ENCODE data around the gene CCDC116.

CCDC116 gene, protein sequence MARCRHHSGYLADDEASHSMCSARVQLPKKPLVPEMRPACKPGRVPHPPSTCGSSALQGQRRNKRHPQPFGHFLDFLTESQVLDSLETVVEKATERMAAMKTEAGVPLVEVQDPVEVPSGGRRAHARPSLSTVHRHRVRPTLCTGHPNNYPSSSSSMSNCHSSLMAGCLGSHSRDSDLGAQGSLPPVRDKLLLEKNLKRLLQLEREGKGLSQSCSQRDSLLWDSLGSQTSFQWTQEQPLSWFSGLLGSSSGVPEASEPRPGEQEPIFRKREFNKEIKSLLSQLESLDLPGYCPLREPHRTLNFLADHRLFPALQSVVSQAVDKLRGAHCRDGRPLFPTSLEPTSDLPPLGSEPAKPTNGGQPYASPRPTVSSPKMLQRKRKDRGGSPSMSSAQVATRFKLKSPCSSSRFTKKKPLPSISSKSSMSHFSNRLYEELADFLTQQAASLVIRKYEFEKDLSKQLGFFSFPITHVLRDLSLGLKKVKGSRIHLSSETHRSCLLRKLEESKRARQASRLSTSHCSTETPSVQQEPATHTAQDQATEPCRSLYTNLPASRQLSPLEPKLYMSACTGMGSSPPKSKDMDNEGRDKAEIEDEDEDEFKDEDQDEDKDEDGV

GRCh38 chr22:21632237-21632895 lies at the start of gene CCDC116:
Gene CCDC116, plus strand, starts transcription at chr22:21632760. Its CDS starts 422 bp downstream, at chr22:21633182.
- no peak for TF ChIP-seq CTCF (IDR thresholded peaks at IDR 0.05; ENCODE audit: extremely low read depth, missing control alignments)
- no peak for DNase-seq (ENCODE audit: low spot score)

DNA sequence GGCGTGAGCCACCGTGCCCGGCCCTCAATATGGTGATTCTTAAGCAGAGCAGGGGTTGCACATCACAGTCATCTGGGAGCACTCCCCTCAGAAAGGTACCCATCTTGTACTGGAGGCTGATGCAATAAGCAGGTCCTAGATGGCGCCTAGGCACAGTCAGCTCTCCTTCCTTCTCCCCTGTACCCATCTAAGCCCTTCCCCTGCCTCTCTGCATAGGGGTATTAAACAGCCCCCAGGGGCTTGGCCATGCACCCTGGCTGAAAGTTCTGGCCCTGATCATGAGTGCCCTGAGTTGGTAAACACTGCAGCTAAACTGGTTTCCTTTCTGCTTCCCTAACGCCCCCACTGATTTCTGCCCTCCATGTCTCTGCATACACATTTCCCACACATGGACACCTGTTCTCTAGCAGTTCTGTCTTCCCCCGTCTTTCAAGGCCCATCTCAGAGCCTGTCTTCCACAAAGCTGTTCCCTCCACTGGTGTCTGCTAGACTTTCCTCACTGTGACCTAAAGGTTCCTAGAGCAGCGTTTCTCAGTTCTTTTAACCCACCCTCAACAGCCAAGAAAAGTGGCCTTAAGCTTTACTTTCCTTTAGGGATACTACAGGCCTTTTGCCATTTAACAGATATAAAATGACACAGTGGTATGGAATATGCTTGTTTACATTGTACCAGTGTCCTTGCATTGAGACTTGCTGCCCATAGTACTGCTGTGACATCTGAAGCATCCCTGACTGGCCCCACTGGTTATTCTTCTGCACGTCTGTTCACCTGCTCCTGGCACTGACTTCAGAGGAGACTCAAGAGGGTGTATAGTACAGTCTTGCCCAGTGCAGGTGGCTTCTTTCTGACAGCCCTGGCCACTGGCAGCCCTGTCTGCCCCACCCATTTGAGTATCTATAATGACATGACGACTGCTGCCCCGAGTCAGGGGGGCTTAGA lies 49.5 kb upstream of the CCDC116 start:
- TF ChIP-seq CTCF (IDR thresholded peaks at IDR 0.05; ENCODE audit: extremely low read depth, missing control alignments), result no peak
- no peak for DNase-seq (ENCODE audit: low spot score)

GRCh38 chr22:21585389-21585788 lies 47.2 kb upstream of the CCDC116 start:
- no peak for TF ChIP-seq CTCF (IDR thresholded peaks at IDR 0.05; ENCODE audit: extremely low read depth, missing control alignments)

GRCh38 chr22:21587803-21588611 lies 44.6 kb upstream of the CCDC116 start:
- peak; percentile 82 for DNase-seq (ENCODE audit: low spot score)
- TF ChIP-seq CTCF (IDR thresholded peaks at IDR 0.05; ENCODE audit: extremely low read depth, missing control alignments), result no peak

More at GRCh38 chr22:21585389-21585788, 47.2 kb upstream of the CCDC116 start:
- DNase-seq (ENCODE audit: low spot score), result no peak

DNA sequence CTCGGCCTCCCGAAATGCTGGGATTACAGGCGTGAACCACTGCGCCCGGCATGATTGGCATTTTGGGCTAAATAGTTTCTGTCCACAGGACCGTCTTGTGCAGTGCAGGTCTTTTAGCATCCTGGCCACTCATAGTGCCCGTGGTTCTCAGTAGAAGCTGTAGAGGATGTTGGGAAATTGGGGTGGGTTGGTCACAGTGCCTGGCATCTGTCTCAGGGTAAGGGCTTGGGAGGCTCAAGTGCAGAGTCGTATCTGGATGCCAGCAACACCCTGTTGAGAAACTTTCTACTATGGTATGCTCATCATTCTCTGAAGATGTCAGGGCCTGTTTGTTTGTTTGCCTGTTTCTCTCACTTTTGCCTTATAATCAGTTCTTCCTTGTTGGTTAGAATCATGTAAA lies 43.2 kb upstream of the CCDC116 start:
- DNase-seq (ENCODE audit: low spot score), result no peak
- TF ChIP-seq CTCF (IDR thresholded peaks at IDR 0.05; ENCODE audit: extremely low read depth, missing control alignments), result no peak

DNA sequence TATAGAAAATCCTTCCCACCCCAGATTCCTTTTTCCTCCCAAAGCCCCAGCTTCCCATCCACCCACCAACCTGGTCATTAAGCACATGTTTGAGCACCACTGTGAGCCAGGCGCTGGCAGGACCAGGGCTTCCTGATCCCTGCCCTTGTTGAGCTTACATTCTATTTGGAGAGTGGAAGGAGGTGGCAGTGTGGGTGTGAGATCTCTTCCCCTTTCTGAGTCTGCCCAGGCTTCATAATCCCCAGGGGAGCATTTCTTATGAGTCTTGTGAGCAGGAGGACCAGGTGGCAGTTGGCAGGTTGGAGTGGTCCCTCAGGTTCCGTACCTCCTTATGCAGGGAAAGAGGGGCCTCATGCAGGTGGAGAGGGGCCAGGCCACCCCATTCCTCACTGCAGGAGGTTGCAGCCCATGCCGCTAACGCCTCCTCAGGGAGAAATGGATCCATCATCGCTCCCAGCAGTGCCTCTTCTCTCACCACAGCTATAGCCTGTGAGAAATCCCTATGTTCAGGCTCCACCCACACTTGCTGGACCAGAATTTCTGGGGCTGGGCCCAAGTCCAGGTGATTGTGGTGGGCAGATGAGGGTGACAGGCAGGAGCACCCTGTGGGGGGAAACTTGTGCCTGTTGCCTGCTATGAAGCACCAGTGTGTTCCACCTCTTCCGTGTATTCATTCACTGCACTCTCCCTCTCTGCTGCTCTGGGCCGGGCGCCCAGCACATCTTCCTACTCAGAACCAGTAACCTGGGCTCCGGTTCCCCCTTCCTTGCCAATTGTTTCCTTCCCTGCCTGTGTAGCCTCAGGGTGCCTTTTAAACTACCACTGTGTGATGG lies 41.5 kb upstream of the CCDC116 start:
- DNase-seq (ENCODE audit: low spot score), result no peak
- no peak for TF ChIP-seq CTCF (IDR thresholded peaks at IDR 0.05; ENCODE audit: extremely low read depth, missing control alignments)

All from GM20000 (cell line).